ENCODE data around the gene CTNNA1.

DNA sequence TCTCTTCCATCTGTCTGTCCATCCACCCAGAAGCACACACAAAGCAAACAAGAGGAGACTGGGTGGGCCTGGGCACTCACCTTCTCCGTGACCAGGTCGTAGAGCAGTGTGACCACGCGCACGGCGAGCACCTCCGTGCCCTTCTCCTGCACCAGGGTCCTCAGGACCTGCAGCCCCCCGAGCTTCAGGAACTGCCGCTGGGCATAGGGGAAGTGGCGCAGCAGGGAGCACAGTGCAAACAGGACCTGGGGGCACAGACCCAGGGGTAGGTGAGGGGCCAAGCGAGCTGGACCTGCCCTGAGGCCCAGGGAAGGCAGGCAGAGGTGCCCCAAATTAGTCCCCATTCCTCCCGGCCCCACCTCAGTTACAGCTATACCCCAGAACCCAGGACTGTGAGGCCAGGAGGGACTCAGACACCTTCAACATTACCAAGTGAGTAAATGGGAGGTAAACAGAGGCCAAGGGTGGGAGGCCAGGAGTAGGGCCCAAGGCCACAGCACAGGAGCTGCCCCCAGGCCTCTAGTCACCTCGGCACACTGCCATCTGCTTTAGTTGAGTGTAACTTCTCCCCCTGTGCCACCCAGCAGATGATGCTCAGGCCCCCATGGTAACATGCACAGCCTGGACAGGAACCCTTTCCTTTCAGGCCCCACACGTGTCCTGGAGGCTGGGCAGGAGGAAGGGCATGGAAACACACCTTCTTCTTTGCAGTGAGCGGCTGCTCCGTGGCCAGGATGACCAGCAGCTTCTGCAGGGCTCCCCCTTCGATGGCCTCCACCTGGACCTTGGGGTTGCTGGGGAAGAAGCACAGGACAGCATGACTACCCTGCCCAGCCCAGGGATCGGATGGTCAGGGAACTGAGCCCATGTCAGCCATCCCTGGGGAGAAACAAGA, 198.1 kb downstream of the CTNNA1 start:
- TF ChIP-seq, protein P1, sequence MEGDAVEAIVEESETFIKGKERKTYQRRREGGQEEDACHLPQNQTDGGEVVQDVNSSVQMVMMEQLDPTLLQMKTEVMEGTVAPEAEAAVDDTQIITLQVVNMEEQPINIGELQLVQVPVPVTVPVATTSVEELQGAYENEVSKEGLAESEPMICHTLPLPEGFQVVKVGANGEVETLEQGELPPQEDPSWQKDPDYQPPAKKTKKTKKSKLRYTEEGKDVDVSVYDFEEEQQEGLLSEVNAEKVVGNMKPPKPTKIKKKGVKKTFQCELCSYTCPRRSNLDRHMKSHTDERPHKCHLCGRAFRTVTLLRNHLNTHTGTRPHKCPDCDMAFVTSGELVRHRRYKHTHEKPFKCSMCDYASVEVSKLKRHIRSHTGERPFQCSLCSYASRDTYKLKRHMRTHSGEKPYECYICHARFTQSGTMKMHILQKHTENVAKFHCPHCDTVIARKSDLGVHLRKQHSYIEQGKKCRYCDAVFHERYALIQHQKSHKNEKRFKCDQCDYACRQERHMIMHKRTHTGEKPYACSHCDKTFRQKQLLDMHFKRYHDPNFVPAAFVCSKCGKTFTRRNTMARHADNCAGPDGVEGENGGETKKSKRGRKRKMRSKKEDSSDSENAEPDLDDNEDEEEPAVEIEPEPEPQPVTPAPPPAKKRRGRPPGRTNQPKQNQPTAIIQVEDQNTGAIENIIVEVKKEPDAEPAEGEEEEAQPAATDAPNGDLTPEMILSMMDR (IDR thresholded peaks at IDR 0.05; ENCODE audit: extremely low read depth in 1 of 2, insufficient read depth in 1 of 2, low read depth in 1 of 2, low read length in 2 of 2): no peak
- TF ChIP-seq POLR2A (IDR thresholded peaks at IDR 0.05; ENCODE audit: low read depth, low read length): no peak
- TF ChIP-seq FOS (IDR thresholded peaks at IDR 0.05; ENCODE audit: borderline replicate concordance, insufficient read depth, low read length): no peak
- no peak for TF ChIP-seq EZH2 (IDR thresholded peaks at IDR 0.05; ENCODE audit: borderline replicate concordance, low read depth, low read length, severe bottlenecking)
- no peak for TF ChIP-seq POLR2AphosphoS5 (IDR thresholded peaks at IDR 0.05; ENCODE audit: insufficient read depth, low read depth, low read length)
- no peak for TF ChIP-seq JUN (IDR thresholded peaks at IDR 0.05; ENCODE audit: borderline replicate concordance, insufficient read depth, insufficient read length, low read depth)
- no peak for TF ChIP-seq GATA2 (IDR thresholded peaks at IDR 0.05; ENCODE audit: insufficient read depth, insufficient read length, low read depth, low read length)
- TF ChIP-seq, protein P2, sequence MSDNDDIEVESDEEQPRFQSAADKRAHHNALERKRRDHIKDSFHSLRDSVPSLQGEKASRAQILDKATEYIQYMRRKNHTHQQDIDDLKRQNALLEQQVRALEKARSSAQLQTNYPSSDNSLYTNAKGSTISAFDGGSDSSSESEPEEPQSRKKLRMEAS (IDR thresholded peaks at IDR 0.05; ENCODE audit: insufficient read depth, insufficient read length): no peak
- TF ChIP-seq MYC (IDR thresholded peaks at IDR 0.05; ENCODE audit: low read depth, low read length): no peak

Measured in endothelial cell of umbilical vein (primary cell).